Fibroblast of lung (primary cell): Measurements from ENCODE around the gene UBXN6. TPM values are rescaled to one million over a fixed set of nuclear protein-coding genes. Genes with fewer than 3 reads are reported as not detected.

Experiments used
- DNase-seq, 2 donors: peaks; one replicate each; pipeline versions ENCODE4 v3.0.0 to v3.0.0-alpha.2; 2010; ENCODE audit warnings: low read depth in 2 of 2
- H2AFZ ChIP-seq: 2 replicates; pipeline ENCODE4 v1.5.1; 2012; ENCODE audit warnings: low read length, control low read depth, inconsistent platforms
- H3K27ac ChIP-seq: 2 replicates; pipeline ENCODE4 v1.5.1; 2011; ENCODE audit warnings: low read length, control low read depth; ENCODE audit not compliant: insufficient read depth
- H3K27me3 ChIP-seq: 2 replicates; pipeline ENCODE4 v1.5.1; 2011; ENCODE audit warnings: mild to moderate bottlenecking, low read length; ENCODE audit not compliant: control insufficient read depth, insufficient read depth
- H3K36me3 ChIP-seq: 2 replicates; pipeline ENCODE4 v1.5.1; 2011; ENCODE audit warnings: low read length; ENCODE audit not compliant: control insufficient read depth, insufficient read depth
- H3K4me1 ChIP-seq: 2 replicates; pipeline ENCODE4 v1.5.1; 2011; ENCODE audit warnings: low read length; ENCODE audit not compliant: control insufficient read depth, insufficient read depth; ENCODE audit errors: extremely low read depth
- H3K4me2 ChIP-seq: 2 replicates; pipeline ENCODE4 v1.5.1; 2011; ENCODE audit warnings: low read length, control low read depth; ENCODE audit not compliant: insufficient read depth; ENCODE audit errors: extremely low read depth
- H3K4me3 ChIP-seq, 4 experiments: fragments of 200-600 bp in 1 of 4; sonication (generic) in 1 of 4; replicated peaks in 1 of 4; 2 replicates each; pipeline ENCODE4 v1.5.1; 2011 to 2016; ENCODE audit warnings: low read length in 4 of 4, low read depth in 3 of 4, mild to moderate bottlenecking in 3 of 4, control low read depth in 2 of 4, inconsistent platforms in 1 of 4, mixed read lengths in 1 of 4; ENCODE audit not compliant: insufficient read depth in 1 of 4; ENCODE audit errors: control extremely low read depth in 1 of 4
- H3K79me2 ChIP-seq: 2 replicates; pipeline ENCODE4 v1.5.1; 2012; ENCODE audit warnings: mild to moderate bottlenecking, low read length, inconsistent platforms; ENCODE audit not compliant: control insufficient read depth, insufficient read depth
- H3K9ac ChIP-seq: 2 replicates; pipeline ENCODE4 v1.5.1; 2011; ENCODE audit warnings: mild to moderate bottlenecking, low read length, control low read depth; ENCODE audit not compliant: insufficient read depth
- H3K9me3 ChIP-seq: 2 replicates; pipeline ENCODE4 v1.5.1; 2012; ENCODE audit warnings: low read depth, low read length; ENCODE audit not compliant: control insufficient read depth, insufficient read depth
- H4K20me1 ChIP-seq: 2 replicates; pipeline ENCODE4 v1.5.1; 2011; ENCODE audit warnings: low read length; ENCODE audit not compliant: control insufficient read depth, insufficient read depth; ENCODE audit errors: extremely low read depth
- CTCF ChIP-seq, 2 donors: IDR thresholded peaks in 1 of 2; conservative IDR thresholded peaks in 1 of 2; 1 replicate in 1 of 2; 2 replicates in 1 of 2; pipeline ENCODE4 v1.5.1; 2011 to 2012; ENCODE audit warnings: low read length in 2 of 2, control low read depth in 1 of 2, inconsistent platforms in 1 of 2, low read depth in 1 of 2, mild to moderate bottlenecking in 1 of 2
- EZH2 ChIP-seq: IDR thresholded peaks from 2 replicates; pipeline ENCODE4 v1.5.1; 2012; ENCODE audit warnings: low read length, control low read depth, mild to moderate bottlenecking; ENCODE audit errors: missing control alignments
- polyA plus RNA-seq, 2 donors: library from polyadenylated mRNA; depleted of rRNA in 1 of 2; stranded (reverse) in 1 of 2; unstranded in 1 of 2; fragments of >200 nt; gene quantifications; 2 replicates each; pipeline ENCODE4 v1.2.1, GENCODE V29; 2011 to 2012; ENCODE audit warnings: missing spikeins in 1 of 2
- total RNA-seq: library from RNA; depleted of rRNA; stranded (reverse); fragments of >200 nt; gene quantifications from 2 replicates; pipeline ENCODE4 v1.2.1, GENCODE V29; 2014

Gene UBXN6
- total and polyA plus RNA-seq, 2 donors (not counting 1 experiment from before 2014, with no cell fraction given) = 49.1 to 114 TPM

- H3K79me2 ChIP-seq = no peaks in the 10 kb centered on the region
- no peak overlapping the region for H3K4me2 ChIP-seq
- H2AFZ ChIP-seq = no peak overlapping the region
- DNase-seq = no peak
- H3K9me3 ChIP-seq = no peaks in the 10 kb centered on the region
- H3K4me3 ChIP-seq = no peak overlapping the region
- no peaks in the 10 kb centered on the region for H4K20me1 ChIP-seq
- peaks cover 35% of the 10 kb centered on the region for H3K36me3 ChIP-seq
- H3K27ac ChIP-seq = no peak overlapping the region
- no peaks in the 10 kb centered on the region for H3K4me1 ChIP-seq
- no peak for TF ChIP-seq CTCF (conservative IDR thresholded peaks at IDR 0.05 in 1 of 2, IDR thresholded peaks at IDR 0.05 in 1 of 2; ENCODE audit: low read depth in 1 of 2, low read length in 2 of 2)
- TF ChIP-seq EZH2 = no peak
- H3K9ac ChIP-seq = no peak overlapping the region
- H3K27me3 ChIP-seq = no peaks in the 10 kb centered on the region
Observed at GRCh38 chr19:4493929-4494690, 36.5 kb upstream of the UBXN6 start.

GRCh38 chr19:4493104-4493928 lies 35.7 kb upstream of the UBXN6 start:
- Histone ChIP-seq H3K4me1 (no peaks in the 10 kb centered on the region), H3K27me3 (no peaks in the 10 kb centered on the region), H4K20me1 (no peaks in the 10 kb centered on the region), H3K36me3 (peaks cover 37% of the 10 kb centered on the region), H3K4me2 (no peak overlapping the region), H3K79me2 (no peaks in the 10 kb centered on the region), H3K4me3 (no peak overlapping the region), H3K27ac (no peak overlapping the region), H3K9me3 (no peaks in the 10 kb centered on the region), H2AFZ (no peak overlapping the region), H3K9ac (no peak overlapping the region)
- no peak for DNase-seq
- TF ChIP-seq EZH2 = no peak
- TF ChIP-seq CTCF (conservative IDR thresholded peaks at IDR 0.05 in 1 of 2, IDR thresholded peaks at IDR 0.05 in 1 of 2; ENCODE audit: low read depth in 1 of 2, low read length in 2 of 2) = no peak

- Histone ChIP-seq H3K4me3 (no peak overlapping the region), H3K27ac (no peak overlapping the region), H3K36me3 (peaks cover 32% of the 10 kb centered on the region)
Observed at GRCh38 chr19:4492337-4493103, 34.9 kb upstream of the UBXN6 start.

More at GRCh38 chr19:4492337-4493103, 34.9 kb upstream of the UBXN6 start:
- no peaks in the 10 kb centered on the region for H3K9me3 ChIP-seq
- no peaks in the 10 kb centered on the region for H3K4me1 ChIP-seq
- H3K9ac ChIP-seq = no peak overlapping the region
- H3K27me3 ChIP-seq = no peaks in the 10 kb centered on the region
- no peak for TF ChIP-seq CTCF (conservative IDR thresholded peaks at IDR 0.05 in 1 of 2, IDR thresholded peaks at IDR 0.05 in 1 of 2; ENCODE audit: low read depth in 1 of 2, low read length in 2 of 2)
- TF ChIP-seq EZH2 = no peak
- H4K20me1 ChIP-seq = no peaks in the 10 kb centered on the region
- no peak for DNase-seq
- H3K79me2 ChIP-seq = no peaks in the 10 kb centered on the region
- H2AFZ ChIP-seq = no peak overlapping the region
- no peak overlapping the region for H3K4me2 ChIP-seq
